ENCODE results near the gene TTC7B.

TTC7B gene

DNA sequence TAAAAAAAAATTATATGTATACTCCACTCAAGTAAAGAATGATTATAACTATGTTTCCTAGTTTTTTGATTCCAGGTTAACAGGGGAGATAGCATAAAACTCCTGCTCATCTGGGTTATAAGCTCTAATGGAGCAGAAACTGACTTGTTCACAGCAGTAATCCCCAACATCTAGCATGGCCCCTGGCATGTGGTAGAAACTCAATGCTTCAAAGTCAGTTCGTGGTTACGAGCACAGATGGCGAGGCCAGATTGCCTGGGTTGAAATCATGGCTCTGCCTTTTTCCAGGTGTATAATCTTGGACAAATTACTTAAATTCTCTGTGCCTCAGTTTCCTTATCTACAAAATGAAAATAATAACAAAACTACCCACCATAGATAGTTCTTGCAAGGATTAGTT lies 183.8 kb downstream of the TTC7B start:
- peak; percentile 19 for DNase-seq (ENCODE audit: low read depth)
- no peak for TF ChIP-seq CTCF (IDR thresholded peaks at IDR 0.05; ENCODE audit: low read depth, low read length, missing control alignments)
- in situ Hi-C loops (cut with HindIII; ENCODE audit: low sequenced_read_pairs) = no loop called here
- H3K4me3 ChIP-seq (ENCODE audit: low read depth, low read length) = no peak overlapping the region

- TF ChIP-seq CTCF (IDR thresholded peaks at IDR 0.05; ENCODE audit: low read depth, low read length, missing control alignments) = no peak
- no peak overlapping the region for H3K4me3 ChIP-seq (ENCODE audit: low read depth, low read length)
- in situ Hi-C loops (cut with HindIII; ENCODE audit: low sequenced_read_pairs) = no loop called here
- DNase-seq (ENCODE audit: low read depth) = no peak
These were observed 185.9 kb downstream of the TTC7B start for GRCh38 chr14:90630171-90630806.

- H3K4me3 ChIP-seq (ENCODE audit: low read depth, low read length) = no peak overlapping the region
- no peak for TF ChIP-seq CTCF (IDR thresholded peaks at IDR 0.05; ENCODE audit: low read depth, low read length, missing control alignments)
- DNase-seq (ENCODE audit: low read depth) = no peak
- in situ Hi-C loops (cut with HindIII; ENCODE audit: low sequenced_read_pairs) = no loop called here
These were observed 186.8 kb downstream of the TTC7B start for GRCh38 chr14:90629471-90629870.

GRCh38 chr14:90628825-90629224 lies 187.4 kb downstream of the TTC7B start:
- in situ Hi-C loops (cut with HindIII; ENCODE audit: low sequenced_read_pairs) = no loop called here
- TF ChIP-seq CTCF (IDR thresholded peaks at IDR 0.05; ENCODE audit: low read depth, low read length, missing control alignments) = no peak
- no peak for DNase-seq (ENCODE audit: low read depth)
- H3K4me3 ChIP-seq (ENCODE audit: low read depth, low read length) = no peak overlapping the region

DNA sequence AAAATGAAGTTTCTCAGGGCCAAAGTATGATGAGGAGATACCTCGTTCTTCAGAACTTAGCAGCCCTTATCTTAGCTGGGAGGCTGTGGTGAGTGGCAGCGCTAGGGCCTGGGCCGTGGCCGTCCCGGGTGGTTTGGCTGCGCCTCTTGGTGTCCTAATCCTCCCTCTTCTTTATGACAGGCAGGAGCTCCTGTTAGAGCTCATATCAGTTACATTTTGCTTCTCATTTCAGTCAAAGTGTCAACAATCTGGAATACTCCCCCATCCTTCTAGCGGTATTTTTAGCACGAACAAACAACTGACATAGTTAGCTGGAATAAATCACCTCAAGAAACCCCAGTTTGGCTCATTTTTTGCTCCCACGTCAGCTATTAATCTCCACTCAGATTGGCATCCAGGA lies 188.8 kb downstream of the TTC7B start:
- no peak overlapping the region for H3K4me3 ChIP-seq (ENCODE audit: low read depth, low read length)
- DNase-seq (ENCODE audit: low read depth) = no peak
- no peak for TF ChIP-seq CTCF (IDR thresholded peaks at IDR 0.05; ENCODE audit: low read depth, low read length, missing control alignments)
- in situ Hi-C loops (cut with HindIII; ENCODE audit: low sequenced_read_pairs) = no loop called here

DNA sequence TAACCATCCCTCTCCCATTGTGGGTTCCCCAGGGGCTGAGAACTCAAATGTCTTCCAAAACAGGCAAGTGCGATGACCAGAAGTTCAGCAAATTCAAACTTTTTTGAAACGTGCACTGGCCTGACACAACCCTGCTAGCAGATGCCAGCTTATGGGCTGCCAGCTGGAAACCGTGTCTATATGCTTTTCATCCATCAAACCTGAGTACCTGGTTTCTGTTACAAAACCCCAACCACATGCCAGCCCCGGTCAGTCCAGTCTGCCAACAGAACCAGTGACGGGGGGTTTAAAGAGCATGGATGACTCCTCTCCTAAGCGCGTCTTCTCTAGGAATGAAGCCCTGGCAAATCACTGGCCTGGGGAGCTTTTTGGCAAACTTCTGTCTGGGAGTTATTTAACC lies 189.7 kb downstream of the TTC7B start:
- in situ Hi-C loops (cut with HindIII; ENCODE audit: low sequenced_read_pairs) = no loop called here
- no peak for DNase-seq (ENCODE audit: low read depth)
- TF ChIP-seq CTCF (IDR thresholded peaks at IDR 0.05; ENCODE audit: low read depth, low read length, missing control alignments) = no peak
- no peak overlapping the region for H3K4me3 ChIP-seq (ENCODE audit: low read depth, low read length)
